Iris pigment epithelial cell (primary cell): ENCODE data around the gene PER2.
"Not testable (repeated sequence)": the region's sequence is repeated elsewhere in the genome, so short reads cannot be mapped to it uniquely, and the experiment has no call there.

Experiments
- DNase-seq: peaks from one replicate; pipeline ENCODE4 v3.0.0-alpha.2; 2011; ENCODE audit warnings: low read depth

The PER2 gene, protein sequence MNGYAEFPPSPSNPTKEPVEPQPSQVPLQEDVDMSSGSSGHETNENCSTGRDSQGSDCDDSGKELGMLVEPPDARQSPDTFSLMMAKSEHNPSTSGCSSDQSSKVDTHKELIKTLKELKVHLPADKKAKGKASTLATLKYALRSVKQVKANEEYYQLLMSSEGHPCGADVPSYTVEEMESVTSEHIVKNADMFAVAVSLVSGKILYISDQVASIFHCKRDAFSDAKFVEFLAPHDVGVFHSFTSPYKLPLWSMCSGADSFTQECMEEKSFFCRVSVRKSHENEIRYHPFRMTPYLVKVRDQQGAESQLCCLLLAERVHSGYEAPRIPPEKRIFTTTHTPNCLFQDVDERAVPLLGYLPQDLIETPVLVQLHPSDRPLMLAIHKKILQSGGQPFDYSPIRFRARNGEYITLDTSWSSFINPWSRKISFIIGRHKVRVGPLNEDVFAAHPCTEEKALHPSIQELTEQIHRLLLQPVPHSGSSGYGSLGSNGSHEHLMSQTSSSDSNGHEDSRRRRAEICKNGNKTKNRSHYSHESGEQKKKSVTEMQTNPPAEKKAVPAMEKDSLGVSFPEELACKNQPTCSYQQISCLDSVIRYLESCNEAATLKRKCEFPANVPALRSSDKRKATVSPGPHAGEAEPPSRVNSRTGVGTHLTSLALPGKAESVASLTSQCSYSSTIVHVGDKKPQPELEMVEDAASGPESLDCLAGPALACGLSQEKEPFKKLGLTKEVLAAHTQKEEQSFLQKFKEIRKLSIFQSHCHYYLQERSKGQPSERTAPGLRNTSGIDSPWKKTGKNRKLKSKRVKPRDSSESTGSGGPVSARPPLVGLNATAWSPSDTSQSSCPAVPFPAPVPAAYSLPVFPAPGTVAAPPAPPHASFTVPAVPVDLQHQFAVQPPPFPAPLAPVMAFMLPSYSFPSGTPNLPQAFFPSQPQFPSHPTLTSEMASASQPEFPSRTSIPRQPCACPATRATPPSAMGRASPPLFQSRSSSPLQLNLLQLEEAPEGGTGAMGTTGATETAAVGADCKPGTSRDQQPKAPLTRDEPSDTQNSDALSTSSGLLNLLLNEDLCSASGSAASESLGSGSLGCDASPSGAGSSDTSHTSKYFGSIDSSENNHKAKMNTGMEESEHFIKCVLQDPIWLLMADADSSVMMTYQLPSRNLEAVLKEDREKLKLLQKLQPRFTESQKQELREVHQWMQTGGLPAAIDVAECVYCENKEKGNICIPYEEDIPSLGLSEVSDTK (N-terminal part only)

DNA sequence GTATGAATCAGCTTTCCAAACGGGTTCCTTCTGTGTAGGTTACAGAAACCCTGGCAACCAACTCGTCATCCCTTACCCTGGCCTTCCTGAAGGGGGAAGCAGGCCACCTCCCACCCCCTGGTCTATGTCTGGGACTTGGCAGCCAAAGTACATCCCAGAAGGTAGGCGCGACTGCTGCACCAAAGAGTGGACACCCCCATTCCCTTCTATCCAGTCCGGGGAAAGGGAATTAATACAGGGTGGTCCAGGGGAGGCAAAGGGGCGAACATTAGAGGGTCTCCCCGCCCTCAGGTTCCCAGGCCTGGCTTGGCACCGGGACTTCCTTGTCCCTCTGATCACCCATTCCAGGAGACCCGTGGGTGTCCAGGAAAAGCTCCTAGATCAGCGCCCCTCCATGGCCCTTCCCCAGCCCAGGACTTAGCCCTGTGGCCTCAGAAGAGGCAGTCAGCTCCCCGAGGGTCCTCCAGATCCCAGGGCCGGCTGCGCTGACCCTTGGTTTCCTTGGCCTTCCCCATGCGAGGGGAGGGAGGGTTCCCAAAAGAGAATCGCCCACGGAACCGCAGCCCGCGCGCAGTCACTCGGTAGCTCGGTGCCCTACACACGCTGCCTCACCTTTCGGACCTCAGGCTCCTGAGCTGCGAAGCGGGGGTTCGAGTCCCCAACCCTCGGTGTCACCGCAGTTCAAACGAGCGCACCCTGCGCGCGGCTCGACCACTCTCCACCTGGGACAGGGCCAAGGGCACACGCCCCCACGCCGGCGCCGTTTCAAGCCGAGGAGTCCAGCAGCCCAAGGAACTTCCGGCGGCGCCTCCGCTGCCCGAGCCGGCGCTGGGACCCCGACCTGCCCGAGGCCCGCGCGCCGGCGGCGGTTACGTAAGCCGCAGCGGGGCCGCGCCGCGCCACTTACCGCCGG is at the start of gene PER2:
Gene PER2, minus strand, starts transcription at position 874 of the 913 bp plus-strand sequence. CDS start 10,674 bp downstream, outside the sequence.
- DNase-seq = peak; percentile 88

DNA sequence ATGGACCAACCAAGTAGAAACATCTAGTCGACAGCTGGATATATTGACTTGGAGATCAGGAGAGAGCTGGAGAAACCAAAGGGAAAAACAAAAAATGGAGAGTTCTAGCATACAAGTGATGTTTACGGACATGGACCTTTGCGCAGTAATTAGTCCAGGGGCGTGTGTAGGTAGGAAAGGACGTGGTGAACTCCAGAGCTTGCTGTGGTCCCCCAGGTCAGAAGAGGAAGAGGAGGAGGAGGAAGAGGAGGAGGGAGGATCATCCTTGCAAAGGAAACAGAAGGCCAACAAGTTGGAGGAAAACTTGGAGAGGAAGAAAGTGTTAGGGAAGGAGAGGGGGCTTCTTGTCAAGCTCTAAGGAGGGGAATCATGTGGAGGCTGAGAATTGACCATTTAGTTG is 49.4 kb upstream of the PER2 start:
- no peak for DNase-seq

DNA sequence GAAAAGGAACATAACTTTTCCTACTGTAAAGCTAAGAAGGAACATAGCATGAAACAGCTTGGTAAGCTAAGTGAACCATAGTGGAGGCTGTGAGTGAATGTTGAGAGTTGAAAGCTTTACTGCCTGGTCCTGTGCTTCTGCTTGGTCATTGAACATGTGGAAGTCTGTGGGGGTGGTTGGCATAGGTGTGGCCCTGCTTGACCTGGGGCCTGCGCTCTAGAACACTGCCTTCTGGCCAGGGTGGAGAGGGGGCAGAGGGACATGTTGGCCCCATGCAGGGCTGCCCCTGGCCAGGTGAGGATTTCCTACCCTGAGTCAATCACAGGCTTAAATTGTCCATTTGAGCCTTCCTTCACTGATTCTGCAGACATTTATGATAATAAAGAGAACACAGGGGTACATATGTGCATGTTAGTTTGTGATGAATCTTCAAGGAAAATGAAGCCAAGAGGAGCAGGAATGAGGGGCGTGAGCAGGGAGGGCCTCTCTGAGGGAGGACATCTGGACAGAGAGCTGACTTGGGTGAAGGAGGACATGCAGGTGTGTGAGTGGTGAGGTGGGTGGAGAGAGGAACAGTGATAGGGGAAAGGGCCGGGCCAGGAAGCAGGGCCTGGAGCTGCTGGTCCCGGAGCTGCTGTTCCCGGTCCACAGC is 48.5 kb upstream of the PER2 start:
- DNase-seq = no peak

DNA sequence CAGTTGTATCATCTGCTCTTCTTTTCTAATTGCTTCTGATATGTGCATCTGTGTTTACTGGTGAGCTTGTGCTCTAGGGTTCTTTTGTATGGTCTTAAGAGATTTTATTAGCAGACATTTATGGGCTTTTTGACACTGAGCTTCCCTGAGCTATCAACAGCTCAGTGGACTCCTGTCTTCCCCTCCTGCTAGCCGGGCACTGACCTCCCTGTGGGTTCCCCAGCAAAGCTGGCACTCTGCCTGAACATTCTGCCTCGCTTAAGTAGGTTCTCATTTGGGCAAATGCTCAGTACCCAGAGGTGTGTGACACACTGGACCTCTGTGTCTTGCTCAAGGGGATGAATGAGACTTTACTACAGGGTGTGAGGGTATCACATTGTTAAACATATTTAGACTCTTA is 47.7 kb upstream of the PER2 start:
- DNase-seq = peak; percentile 14

DNA sequence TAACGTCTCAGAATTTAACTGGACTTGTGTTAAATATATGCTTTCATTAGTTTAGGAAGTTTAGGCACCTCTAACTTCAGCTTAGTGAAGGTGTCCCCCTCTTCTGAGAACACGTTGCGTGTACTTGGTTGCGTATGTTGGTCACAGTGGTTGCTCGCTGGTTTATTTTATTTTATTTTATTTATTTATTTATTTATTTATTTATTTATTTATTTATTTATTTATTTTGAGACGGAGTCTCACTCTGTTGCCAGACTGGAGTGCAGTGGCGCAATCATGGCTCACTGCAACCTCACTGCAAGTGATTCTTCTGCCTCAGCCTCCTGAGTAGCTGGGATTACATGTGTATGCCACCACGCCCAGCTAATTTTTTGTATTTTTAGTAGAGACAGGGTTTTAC is 47.2 kb upstream of the PER2 start:
- DNase-seq = peak; percentile 12

DNA sequence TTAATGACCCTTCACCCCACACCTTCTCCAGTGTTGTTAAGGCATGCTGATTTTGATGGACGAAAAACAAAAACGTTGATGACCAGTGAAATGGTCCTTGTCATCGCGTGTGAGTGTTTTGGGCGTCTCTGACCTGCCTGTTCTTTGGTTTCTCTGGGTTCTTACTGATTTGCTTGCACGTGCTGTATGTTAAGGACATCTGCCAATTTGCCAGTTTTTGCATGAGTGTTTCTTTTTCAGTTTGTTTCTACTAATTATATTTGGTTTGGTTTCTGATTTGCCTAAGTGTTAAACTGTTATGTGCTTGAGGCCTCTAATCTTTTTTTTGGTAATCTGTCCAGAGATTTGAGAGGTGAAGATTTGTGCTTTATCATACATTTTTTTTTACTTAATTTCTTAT is 46.5 kb upstream of the PER2 start:
- DNase-seq = no peak

DNA sequence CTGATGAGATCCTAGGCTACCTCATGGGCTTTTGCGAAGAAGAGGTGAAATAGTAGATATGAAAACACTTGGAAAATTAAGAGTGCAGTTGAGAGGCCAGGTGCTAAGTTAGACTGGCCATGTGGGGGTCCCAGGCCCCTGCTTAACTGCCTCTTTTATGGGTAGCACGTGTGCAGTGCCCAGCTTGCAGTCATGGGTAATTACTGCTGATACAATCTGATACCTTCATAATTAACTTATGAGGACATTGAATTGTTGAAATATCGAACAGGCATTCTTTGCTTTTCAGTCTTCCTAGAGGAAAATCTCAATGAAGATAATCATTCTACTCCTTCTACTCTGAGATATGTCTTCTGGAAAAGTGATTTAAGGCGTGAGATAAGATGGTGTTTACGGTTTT is 43.5 kb upstream of the PER2 start:
- no peak for DNase-seq

DNA sequence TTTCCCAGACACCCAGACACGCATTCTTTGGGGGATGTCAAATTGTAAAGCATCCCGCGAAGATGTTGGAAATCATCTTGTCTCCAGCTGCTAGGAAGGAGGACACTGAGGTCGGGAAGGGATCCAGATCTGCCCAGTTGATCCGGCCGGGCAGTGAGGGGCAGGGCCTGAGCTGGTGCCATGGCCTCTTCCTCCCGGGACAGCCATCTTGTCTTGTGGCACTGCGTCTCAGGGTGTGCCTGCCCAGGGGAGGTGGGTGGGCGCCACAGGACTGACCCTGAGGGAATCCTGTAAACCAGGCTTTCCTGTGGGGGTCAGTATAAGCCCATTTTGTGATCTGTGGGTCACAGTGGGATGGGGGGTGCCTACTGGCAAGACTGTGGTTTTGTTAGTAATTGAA is 42.0 kb upstream of the PER2 start:
- no peak for DNase-seq

DNA sequence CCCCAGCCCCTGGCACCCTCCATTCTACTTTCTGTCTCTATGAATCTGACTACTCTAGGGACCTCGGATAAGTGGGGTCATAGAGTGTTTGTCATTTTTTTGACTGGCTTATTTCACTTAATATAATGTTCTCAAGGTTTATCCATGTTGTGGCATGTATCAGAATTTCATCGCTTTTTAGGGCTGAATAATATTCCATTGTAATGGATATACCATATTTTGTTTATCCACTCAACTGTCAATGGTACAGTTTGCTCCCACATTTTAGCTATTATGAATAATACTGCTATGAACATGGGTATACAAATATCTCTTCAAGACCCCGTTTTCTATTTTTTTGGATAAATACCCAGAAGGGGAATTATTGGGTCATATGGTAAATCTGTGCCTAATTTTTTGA is 39.3 kb upstream of the PER2 start:
- no peak for DNase-seq

DNA sequence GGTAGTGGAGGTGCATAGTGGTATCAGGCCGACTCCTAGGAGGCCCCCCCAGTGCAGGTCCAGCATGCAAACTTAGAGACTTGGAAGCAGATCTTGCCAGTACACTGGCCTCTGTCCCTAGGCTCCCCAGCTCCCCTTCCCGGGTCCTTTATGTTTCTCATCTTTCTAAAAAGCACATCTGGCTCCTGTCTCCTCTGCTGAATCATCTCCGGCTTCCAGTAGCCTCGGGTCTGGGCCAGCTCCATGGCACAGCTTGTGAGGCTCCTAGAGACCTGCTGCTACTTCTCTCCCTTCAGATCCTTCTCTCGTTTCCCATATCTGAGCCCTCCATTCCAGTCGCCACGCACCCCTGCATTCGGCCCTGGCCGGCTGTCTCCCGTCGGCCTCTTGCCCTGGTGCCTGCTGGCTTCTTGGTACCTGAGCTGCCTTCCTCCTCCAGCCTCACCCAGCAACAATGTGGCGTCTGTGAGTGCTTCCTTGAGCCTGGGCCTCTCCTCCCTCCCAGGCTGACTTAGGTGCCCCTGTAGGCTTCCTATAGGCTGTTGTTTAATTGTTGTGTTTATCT is 38.5 kb upstream of the PER2 start:
- no peak for DNase-seq

DNA sequence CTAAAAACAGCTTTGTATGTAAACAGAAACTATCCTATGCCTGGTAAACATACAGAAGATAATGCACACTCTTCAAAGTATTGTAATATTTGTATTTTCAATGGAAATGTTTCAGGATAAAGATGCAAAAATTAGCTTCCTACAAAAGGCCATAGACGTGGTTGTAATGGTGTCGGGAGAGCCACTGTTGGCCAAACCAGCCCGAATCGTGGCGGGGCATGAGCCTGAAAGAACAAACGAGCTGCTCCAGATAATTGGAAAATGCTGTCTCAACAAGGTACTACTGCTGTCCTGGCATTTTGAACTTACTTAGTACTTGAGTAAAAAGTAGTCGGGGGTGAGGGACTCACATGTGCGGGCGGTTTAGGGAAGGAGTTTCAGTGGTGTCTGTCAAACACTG is 37.3 kb upstream of the PER2 start:
- no peak for DNase-seq

DNA sequence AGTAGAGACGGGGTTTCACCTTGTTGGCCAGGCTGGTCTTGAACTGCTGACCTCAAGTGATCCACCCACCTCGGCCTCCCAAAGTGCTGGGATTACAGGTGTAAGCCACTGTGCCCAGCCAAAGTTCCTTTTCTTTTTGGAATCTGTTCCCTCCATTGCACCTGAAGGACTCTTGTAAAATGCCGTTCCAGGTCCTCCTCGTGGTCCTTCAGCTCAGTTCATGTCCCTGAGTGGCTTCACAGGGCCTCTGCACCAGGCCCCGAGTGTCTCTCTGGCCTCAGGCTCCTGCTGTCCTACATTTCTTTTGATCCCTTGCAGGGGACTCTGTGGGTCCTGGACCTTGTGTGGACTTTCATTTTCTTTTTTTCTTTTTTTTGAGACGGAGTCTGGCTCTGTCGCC is 35.8 kb upstream of the PER2 start:
- not testable (repeated sequence) for DNase-seq

DNA sequence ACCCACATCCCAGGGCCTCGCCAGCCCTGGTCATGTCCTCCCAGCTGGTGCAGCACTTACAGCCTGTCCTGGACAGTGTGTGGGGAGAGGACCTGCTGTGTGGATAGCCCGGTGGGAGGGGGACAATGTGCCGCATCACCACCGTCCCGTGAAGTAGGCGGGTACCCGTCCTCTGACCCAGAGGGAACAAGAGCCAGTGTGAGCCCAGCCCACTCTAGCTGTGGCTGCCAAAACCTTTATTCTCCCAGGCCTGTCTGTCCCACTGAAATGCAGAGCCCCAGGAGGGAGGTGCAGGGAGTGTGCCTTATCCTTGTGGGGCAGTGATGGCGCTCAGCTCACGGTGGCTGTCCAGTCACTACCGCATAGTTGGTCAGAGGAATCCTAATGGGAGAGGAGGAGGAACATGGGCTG is 33.6 kb upstream of the PER2 start:
- DNase-seq = no peak

DNA sequence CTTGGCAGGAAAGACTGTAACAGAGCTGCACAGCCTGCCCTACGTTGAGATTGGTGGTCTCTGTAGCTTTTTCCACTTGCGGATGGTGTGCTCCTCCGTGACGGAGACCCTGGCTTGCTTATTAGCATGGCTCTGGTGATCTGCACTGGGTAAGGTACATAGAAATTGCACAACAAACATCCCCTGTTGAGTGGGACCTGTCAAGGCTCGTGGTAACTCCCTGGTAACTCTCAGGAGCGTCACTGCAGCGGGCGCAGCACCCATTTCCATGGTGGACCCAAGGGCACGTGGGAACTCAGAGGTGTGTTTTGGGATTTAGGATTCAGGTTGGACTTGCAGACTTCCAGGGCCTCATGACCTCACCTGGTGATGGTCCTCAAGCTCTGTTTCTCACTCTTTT is 33.1 kb upstream of the PER2 start:
- no peak for DNase-seq

DNA sequence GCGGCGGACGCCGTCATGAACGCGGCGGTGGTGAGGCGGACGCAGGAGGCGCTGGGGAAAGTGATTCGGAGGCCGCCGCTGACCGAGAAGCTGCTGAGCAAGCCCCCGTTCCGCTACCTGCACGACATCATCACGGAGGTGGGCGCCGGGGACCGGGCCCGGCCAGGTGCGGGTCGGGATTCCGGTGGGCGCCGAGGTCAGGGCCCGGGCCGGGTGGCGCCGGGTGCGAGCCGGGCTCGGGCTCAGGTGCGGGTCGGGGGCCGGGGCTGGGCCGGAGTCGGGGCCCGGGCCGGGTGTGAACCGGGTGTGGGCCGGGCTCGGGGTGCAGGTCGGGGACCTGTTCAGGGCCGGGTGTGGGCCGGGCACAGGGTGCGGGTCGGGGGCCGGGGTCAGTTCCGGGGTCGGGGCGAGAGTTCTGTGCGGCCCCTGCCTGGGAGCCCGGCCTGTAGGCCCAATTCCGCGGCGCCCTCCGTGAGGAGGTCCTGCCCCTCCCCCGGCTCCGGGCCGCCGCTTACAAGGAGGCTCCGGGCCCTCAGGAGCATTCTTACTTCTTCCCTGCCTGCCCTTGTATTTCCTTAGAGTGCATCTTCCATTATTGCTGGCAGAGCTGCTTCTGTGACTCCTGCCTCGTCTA is 32.4 kb upstream of the PER2 start:
- peak; percentile 17 for DNase-seq

DNA sequence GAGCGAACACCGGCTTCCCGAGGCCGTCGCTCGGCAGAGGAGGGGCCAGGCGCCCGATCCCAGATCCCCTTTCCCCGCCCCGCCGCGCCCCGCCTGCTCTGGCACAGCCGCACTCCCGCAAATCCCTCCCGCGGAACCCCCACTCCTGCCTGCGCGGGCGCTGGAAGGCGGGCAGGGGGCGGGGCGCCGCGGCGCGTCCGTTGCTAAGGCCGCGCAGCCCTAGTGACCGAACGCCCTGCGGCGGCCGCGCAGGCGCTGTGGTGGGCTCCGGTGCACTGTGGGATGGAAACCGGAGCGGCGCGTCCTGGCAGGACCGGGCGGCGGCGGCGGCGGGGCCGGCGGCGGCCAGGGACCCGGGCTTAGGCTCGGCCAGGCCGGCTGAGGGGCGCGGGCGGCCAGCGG is 31.8 kb upstream of the PER2 start, which contains the start of gene TRAF3IP1:
Gene TRAF3IP1, plus strand, starts transcription at position 273 of the 402 bp plus-strand sequence. CDS start 145 bp downstream, outside the sequence.
- peak; percentile 92 for DNase-seq

DNA sequence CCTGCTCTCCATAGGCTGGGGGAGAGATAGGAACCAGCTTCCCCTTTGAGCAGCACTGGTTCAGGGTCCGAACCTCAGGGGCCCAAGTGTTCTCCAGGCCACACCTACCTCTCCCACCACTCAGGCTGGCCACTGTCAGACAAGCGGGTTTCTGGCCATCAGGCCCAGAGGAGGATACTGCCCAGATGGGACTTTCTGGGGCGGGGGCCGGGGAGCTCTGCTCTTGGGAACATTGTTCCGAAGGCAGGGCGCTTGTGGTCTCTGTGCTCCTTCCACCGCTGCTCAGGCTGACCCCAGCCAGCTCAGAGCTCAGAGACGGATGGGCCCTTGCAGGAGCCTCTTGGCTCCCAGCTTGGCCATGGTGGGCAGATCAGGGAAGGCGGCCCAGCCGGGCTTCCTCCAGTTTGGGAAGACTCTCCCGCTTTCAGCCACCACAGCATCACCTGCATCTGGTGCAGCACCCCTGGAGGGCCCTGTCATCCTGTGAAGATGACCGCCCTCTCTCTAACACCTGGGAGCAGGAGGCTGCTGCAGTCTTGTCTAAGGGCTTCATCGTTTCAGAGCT is 26.7 kb upstream of the PER2 start:
- no peak for DNase-seq

DNA sequence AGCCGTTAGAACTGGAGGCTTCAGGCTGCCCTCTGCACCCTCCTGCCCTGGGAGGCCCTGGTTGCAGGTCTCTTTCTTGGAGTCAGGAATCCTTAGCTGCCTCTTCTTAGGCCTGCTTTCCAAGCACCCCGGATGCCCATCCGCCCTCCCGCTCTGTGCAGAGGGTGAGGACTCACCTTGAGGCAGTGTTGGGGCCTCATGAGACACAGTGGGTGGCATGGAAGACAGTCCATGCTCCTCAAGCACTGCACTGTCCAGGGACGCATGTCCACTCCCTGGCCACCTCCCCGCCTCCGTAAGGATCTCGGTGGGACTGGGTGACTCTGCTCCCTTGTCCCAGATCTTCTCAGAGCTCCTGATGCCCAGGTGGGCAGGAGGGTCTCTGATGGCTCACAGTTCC is 26.2 kb upstream of the PER2 start:
- no peak for DNase-seq

DNA sequence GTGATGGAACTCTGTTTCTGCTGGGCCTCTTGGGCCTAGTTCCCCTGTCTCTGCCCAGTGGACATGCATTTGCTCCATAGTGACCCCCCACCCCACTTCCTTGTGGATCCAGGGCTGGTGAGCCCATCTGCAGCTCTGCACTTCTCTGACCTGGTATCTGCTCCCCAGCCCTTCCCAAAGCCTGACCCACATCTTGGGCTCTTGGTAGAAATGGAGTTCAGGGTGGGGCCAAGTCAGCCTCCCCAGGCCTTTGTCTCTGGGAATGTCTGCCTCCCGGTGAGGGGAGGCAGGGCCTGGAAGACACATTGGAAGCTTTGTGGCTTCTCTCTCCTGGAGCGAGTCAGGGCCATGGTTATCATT is 25.6 kb upstream of the PER2 start:
- DNase-seq = no peak
